Activated T-cell treated with anti-CD3 and anti-CD28 coated beads for 4 hours (primary cell): Measurements from ENCODE around the gene KIAA1191.
A peak's percentile ranks its signal among the peaks of the same experiment; 100 is the strongest.

Experiments
- DNase-seq: peaks from one replicate; pipeline ENCODE4 v3.0.0-alpha.2; 2020

Gene KIAA1191

GRCh38 chr5:176365351-176366231 is 4.0 kb upstream of the KIAA1191 start, which contains the start of gene ARL10:
Gene ARL10, plus strand, starts transcription at chr5:176365487. Its CDS starts 77 bp downstream, at chr5:176365564.
- peak; percentile 42 for DNase-seq

- DNase-seq: no peak
Measured at GRCh38 chr5:176364765-176365350, 3.3 kb upstream of the KIAA1191 start.

- no peak for DNase-seq
Measured at GRCh38 chr5:176362233-176362490, 598 bp upstream of the KIAA1191 start.

GRCh38 chr5:176360894-176361436 is 599 bp downstream of the KIAA1191 start:
- DNase-seq: no peak

- no peak for DNase-seq
Measured at GRCh38 chr5:176359658-176360057, 1.9 kb downstream of the KIAA1191 start.

GRCh38 chr5:176356179-176356566 is 5.4 kb downstream of the KIAA1191 start:
- no peak for DNase-seq

GRCh38 chr5:176355400-176356178 is 6.0 kb downstream of the KIAA1191 start:
- no peak for DNase-seq

GRCh38 chr5:176353533-176353932 is 8.0 kb downstream of the KIAA1191 start:
- no peak for DNase-seq

- DNase-seq: no peak
Measured at GRCh38 chr5:176352116-176352878, 9.3 kb downstream of the KIAA1191 start.

GRCh38 chr5:176350416-176350815 is 11.1 kb downstream of the KIAA1191 start:
- no peak for DNase-seq

- no peak for DNase-seq
Measured at GRCh38 chr5:176342766-176343458, 18.7 kb downstream of the KIAA1191 start.

- DNase-seq: no peak
Measured at GRCh38 chr5:176342158-176342483, 19.4 kb downstream of the KIAA1191 start.

- no peak for DNase-seq
Measured at GRCh38 chr5:176341325-176342157, 20.0 kb downstream of the KIAA1191 start.

GRCh38 chr5:176339304-176339703 is 22.3 kb downstream of the KIAA1191 start:
- DNase-seq: no peak

GRCh38 chr5:176337913-176338312 is 23.7 kb downstream of the KIAA1191 start:
- DNase-seq: no peak

- no peak for DNase-seq
Measured at GRCh38 chr5:176334031-176334770, 27.4 kb downstream of the KIAA1191 start.

- DNase-seq: no peak
Measured at GRCh38 chr5:176320577-176320976, 41.0 kb downstream of the KIAA1191 start.

- DNase-seq: no peak
Measured at GRCh38 chr5:176319827-176320554, 41.6 kb downstream of the KIAA1191 start.

- DNase-seq: no peak
Measured at GRCh38 chr5:176317534-176318374, 43.8 kb downstream of the KIAA1191 start.
